Measurements from ENCODE around the gene C16orf89.
"Not testable (repeated sequence)": the region's sequence is repeated elsewhere in the genome, so short reads cannot be mapped to it uniquely, and the experiment has no call there.

C16orf89 gene

GRCh38 chr16:5065813-5066212, at the start of gene C16orf89:
Gene C16orf89 (minus strand): TSS chr16:5065956. CDS start chr16:5065908, 48 bp downstream.
- no peak for DNase-seq (ENCODE audit: low read depth in 2 of 3, low spot score in 2 of 3)

DNA sequence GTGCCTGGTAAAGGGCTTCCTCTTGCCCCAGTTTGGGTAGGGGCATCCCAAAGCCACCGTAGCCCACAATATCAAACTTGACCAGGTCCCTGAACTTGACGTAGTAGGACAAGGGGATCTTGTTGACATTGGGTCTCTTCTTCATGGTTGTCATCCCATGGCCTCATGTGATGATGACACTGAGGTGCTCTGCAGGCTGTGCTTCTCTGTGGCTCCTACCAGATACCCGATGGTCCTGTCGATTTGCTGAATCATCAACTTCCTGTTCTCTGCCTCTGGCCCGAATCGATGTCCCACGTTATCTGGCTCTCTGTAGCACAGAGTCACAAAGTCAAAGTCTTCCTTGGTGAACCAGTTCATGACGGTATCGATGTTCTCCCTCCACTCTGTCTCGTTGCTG, 45.2 kb upstream of the C16orf89 start:
- DNase-seq (ENCODE audit: low read depth in 2 of 3, low spot score in 2 of 3): not testable (repeated sequence)

DNA sequence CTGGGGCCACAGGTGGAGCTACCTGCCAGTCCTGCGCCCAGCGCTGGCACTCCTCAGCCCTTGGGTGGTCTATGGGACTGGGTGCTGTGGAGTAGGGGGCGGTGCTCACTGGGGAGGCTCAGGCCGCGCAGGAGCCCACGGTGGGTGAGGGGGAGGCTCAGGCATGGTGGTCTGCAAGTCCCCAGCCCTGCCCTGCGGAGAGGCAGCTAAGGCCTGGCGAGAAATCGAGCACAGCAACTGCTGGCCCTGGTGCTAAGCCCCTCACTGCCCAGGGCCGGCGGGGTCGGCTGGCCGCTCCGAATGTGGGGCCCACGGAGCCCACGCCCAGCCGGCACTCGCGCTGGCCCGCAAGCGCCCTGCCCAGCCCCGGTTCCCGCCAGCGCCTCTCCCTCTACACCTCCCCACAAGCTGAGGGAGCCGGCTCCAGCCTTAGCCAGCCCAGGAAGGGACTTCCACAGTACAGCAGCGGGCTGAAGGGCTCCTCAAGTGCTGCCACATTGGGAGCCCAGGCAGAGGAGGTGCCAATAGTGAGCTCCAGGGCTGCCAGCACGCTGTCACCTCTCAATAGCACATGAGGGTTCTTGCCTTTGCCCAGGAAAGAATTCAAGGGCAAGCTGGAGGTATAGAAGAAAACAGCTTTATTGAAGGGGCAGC, 42.9 kb upstream of the C16orf89 start:
- DNase-seq (ENCODE audit: low read depth in 2 of 3, low spot score in 2 of 3): no peak

DNA sequence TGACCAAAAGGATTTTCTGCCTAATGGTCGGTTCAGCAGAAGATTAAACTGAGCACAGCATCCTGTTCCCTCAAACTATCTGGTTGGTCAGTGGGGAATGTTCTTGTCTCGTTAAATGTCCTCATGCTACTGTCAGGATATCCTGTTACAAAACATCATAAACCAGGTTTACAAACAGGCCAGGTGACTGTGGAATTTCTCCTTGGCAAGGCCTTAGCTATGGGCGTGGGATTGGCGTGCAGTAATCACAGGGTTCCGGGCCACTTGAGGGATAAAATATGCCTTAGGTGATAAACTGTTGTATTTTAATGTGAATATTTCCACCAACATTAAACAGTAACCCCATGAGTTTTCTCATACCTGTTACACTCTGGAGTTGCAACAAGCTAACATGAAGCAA, 39.3 kb upstream of the C16orf89 start:
- not testable (repeated sequence) for DNase-seq (ENCODE audit: low read depth in 2 of 3, low spot score in 2 of 3)

- DNase-seq (ENCODE audit: low read depth in 2 of 3, low spot score in 2 of 3): not testable (repeated sequence)
Measured at GRCh38 chr16:5103296-5104032, 37.7 kb upstream of the C16orf89 start.

- DNase-seq (ENCODE audit: low read depth in 2 of 3, low spot score in 2 of 3): not testable (repeated sequence)
Measured at GRCh38 chr16:5099174-5099573, 33.4 kb upstream of the C16orf89 start.

- peak; percentile 33 to 39 (median 37) for DNase-seq (ENCODE audit: low read depth in 2 of 3, low spot score in 2 of 3)
Measured at GRCh38 chr16:5098221-5099159, 32.7 kb upstream of the C16orf89 start.

GRCh38 chr16:5097470-5098220, 31.9 kb upstream of the C16orf89 start, which contains the start of gene EEF2KMT:
Gene EEF2KMT (minus strand): TSS chr16:5097795. CDS start chr16:5097739, 56 bp downstream.
- DNase-seq (ENCODE audit: low read depth in 2 of 3, low spot score in 2 of 3): peak; percentile 87 to 91 (median 88)

- peak in 2 of 3 experiments; percentile 8 to 16 for DNase-seq (ENCODE audit: low read depth in 2 of 3, low spot score in 2 of 3)
Measured at GRCh38 chr16:5097061-5097469, 31.3 kb upstream of the C16orf89 start.

GRCh38 chr16:5096437-5097060, 30.8 kb upstream of the C16orf89 start:
- not testable (repeated sequence) for DNase-seq (ENCODE audit: low read depth in 2 of 3, low spot score in 2 of 3)

DNA sequence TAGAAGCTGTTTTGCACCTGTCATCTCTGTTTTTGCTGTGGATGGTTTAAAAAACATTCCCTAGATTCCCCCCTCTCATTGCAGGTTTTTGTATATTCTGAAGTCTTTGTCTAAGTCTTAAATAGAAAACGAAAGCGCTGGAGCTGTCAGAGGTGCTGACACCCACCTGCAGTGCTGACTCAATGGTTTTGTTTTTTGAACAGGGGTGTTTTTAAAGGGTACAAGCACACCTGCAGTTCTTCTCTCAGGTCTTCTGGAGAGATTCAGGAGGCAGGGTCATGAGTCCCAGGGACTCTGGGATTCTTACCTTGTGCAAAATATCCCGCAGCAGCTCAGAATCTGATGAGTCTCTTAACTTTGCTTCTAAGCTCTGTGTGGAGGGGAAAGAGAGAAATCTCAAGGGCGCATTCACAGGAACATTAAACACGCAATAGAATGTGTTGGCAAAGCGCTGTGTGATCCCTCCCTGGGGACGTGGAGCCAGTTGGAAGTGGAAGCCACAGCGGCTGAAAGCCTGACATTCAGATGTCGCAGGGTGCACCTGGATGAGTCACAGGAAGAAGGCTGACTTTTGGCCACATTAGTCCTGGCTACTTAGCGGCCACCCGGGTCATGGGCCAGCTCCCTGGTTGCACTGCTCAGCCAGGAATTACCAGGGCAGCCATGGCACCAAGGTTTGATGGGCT, 29.5 kb upstream of the C16orf89 start:
- not testable (repeated sequence) for DNase-seq (ENCODE audit: low read depth in 2 of 3, low spot score in 2 of 3)

GRCh38 chr16:5093746-5094145, 28.0 kb upstream of the C16orf89 start:
- not testable (repeated sequence) for DNase-seq (ENCODE audit: low read depth in 2 of 3, low spot score in 2 of 3)

DNA sequence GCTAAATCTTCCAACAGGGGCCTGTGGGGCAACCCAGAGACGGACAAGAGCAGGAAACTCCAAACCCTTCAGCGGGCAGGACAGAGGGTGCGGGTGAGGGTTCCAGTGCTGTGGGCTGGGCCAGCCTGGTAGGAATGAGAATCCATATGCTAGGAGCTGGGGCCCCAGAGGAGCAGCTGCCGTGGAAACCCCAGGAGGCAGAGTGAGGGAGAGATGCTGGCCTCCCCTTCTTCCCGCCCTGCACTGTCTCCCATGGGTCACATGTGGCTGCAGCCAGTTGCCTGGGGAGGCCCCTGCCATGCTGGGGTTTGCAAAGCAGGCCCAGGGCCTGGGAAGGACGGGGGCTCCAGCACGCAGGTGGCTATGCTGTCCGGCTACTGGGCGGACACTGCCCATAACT, 27.3 kb upstream of the C16orf89 start:
- DNase-seq (ENCODE audit: low read depth in 2 of 3, low spot score in 2 of 3): not testable (repeated sequence)

GRCh38 chr16:5090592-5090991, 24.8 kb upstream of the C16orf89 start:
- not testable (repeated sequence) for DNase-seq (ENCODE audit: low read depth in 2 of 3, low spot score in 2 of 3)

DNA sequence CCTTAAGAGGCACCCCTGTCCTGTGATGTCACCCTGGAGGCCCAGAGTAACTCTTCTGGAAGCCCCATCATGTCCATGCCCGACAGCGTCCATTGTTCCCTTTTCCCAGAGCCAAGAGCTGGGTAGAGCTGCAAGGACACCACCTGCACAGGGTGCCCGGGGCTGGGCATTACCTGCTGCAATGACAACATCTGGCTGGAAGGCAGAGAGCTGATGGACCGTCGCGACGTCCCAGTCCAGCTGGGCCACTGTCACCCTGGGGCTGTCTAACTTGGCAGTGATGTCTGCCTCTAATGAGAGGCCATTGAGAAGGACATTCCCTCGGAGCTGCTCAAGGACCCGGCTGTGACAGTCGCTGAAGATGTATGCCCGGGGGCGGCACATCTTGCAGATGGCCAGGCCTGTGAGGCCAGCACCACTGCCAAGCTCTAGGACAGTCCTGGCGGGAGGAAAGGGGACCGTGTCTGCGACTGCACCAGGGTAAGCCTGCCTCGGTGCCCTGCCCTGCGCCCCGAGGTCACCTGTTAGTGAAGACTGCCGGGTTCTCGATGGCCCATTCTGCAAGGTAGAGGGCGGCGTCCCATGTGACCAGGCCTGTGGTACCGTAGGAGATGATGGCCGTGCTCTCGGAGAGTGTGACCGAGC, 24.3 kb upstream of the C16orf89 start:
- not testable (repeated sequence) for DNase-seq (ENCODE audit: low read depth in 2 of 3, low spot score in 2 of 3)

- not testable (repeated sequence) for DNase-seq (ENCODE audit: low read depth in 2 of 3, low spot score in 2 of 3)
Measured at GRCh38 chr16:5088936-5089335, 23.2 kb upstream of the C16orf89 start.

DNA sequence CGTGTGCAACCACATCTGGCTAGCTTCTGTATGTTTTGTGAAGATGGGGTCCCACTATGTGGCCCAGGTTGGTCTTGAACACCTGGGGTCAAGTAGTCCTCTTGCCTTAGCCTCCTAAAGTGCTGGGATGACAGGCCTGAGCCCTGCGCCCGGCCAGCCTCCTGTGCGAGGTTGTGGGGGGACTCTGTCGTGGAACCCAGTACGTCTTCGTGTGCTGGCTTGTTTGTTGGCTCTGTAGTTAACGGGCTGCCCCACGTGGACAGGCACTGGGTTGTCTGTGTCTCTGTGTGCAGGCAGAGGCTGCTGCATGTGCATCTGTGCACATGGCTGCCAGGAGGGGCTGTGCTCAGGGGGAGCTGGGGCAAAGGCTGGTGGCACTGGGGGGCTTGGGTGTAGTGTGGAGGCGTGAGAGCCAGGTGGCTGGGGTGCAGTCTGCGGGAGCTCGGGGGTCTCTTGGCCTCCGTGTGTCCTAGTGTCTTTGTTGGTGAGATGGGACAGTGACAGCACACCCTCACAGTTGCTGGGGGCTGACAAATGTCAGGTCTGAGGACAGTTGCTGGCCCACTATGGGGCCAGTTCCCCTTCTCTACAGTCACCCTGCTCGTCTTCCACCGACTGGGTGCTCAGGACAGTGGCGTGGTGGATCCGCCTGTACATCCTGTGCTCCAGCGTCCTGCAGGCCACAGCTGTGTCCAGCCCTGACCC, 22.5 kb upstream of the C16orf89 start:
- not testable (repeated sequence) for DNase-seq (ENCODE audit: low read depth in 2 of 3, low spot score in 2 of 3)

DNA sequence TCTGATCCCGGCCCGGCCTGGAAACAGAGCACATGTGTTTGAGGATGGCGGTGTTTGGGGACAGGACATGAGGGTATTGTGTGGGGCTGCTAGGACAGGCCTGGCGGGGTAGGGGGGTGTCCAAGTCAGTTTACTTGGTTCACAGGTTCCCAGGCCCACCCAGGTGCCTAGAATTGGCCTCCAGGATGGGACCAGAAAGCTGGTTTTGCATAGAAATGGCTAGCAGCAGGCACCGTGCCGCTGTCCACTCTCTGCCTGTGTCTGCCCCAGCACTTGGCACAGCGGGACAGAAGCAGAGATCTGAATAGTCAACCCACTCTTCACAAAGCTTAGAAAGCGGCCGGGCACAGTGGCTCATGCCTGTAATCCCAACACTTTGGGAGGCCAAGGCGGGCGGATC, 20.0 kb upstream of the C16orf89 start:
- not testable (repeated sequence) for DNase-seq (ENCODE audit: low read depth in 2 of 3, low spot score in 2 of 3)

All from activated CD8-positive, alpha-beta memory T cell treated with anti-CD3 and anti-CD28 coated beads for 48 hours (primary cell).